GM19351 (cell line): Measurements from ENCODE around the gene LRRFIP1.
"Not testable (repeated sequence)": the region's sequence is repeated elsewhere in the genome, so short reads cannot be mapped to it uniquely, and the experiment has no call there.

Experiments
- ATAC-seq: cut with Tn5 transposase; IDR thresholded peaks from one replicate; pipeline ENCODE4 v1.9.1; 2021; ENCODE audit warnings: mild to moderate bottlenecking, moderate library complexity; ENCODE audit not compliant: unreplicated experiment

Gene LRRFIP1

GRCh38 chr2:237682151-237682550, 54.8 kb downstream of the LRRFIP1 start:
- ATAC-seq, result no peak

- ATAC-seq, result no peak
Measured at GRCh38 chr2:237682856-237683670, 55.7 kb downstream of the LRRFIP1 start.

- no peak for ATAC-seq
Measured at GRCh38 chr2:237685408-237685807, 58.0 kb downstream of the LRRFIP1 start.

GRCh38 chr2:237686659-237687136, 59.3 kb downstream of the LRRFIP1 start:
- no peak for ATAC-seq

GRCh38 chr2:237688081-237688480, 60.7 kb downstream of the LRRFIP1 start:
- no peak for ATAC-seq

GRCh38 chr2:237688541-237688940, 61.2 kb downstream of the LRRFIP1 start:
- ATAC-seq, result not testable (repeated sequence)

GRCh38 chr2:237689336-237690131, 62.1 kb downstream of the LRRFIP1 start:
- no peak for ATAC-seq

GRCh38 chr2:237691029-237691907, 63.9 kb downstream of the LRRFIP1 start:
- peak; percentile 33 for ATAC-seq

- ATAC-seq, result peak; percentile 43
Measured at GRCh38 chr2:237691908-237692600, 64.7 kb downstream of the LRRFIP1 start.

GRCh38 chr2:237692601-237693290, 65.4 kb downstream of the LRRFIP1 start:
- peak; percentile 3 for ATAC-seq

- no peak for ATAC-seq
Measured at GRCh38 chr2:237693291-237693994, 66.1 kb downstream of the LRRFIP1 start.

- ATAC-seq, result no peak
Measured at GRCh38 chr2:237694415-237695194, 67.2 kb downstream of the LRRFIP1 start.

GRCh38 chr2:237695201-237695780, 67.9 kb downstream of the LRRFIP1 start:
- no peak for ATAC-seq

- no peak for ATAC-seq
Measured at GRCh38 chr2:237696461-237696860, 69.1 kb downstream of the LRRFIP1 start.

- ATAC-seq, result peak; percentile 24
Measured at GRCh38 chr2:237697586-237698357, 70.4 kb downstream of the LRRFIP1 start.

- ATAC-seq, result no peak
Measured at GRCh38 chr2:237698358-237698694, 70.9 kb downstream of the LRRFIP1 start.

GRCh38 chr2:237699870-237700511, 72.6 kb downstream of the LRRFIP1 start:
- no peak for ATAC-seq
